Loucy (cell line): ENCODE results near the gene PAQR6.

Experiments used
- H2AFZ ChIP-seq: fragments of 200-600 bp; sonication (generic); 2 replicates; pipeline ENCODE4 v1.6.0; 2016; ENCODE audit warnings: antibody characterized with exemption, mild to moderate bottlenecking, low read length, moderate library complexity
- H3F3A ChIP-seq: fragments of 200-600 bp; 2 replicates; pipeline ENCODE4 v1.6.0; 2016; ENCODE audit warnings: antibody characterized with exemption, low read depth, mild to moderate bottlenecking
- H3K27me3 ChIP-seq: fragments of 200-600 bp; sonication (generic); 2 replicates; pipeline ENCODE4 v1.6.1; 2014; ENCODE audit warnings: low read length, mild to moderate bottlenecking; ENCODE audit not compliant: insufficient read depth, poor library complexity, severe bottlenecking
- H3K36me3 ChIP-seq: fragments of 200-600 bp; sonication (generic); 2 replicates; pipeline ENCODE4 v1.6.1; 2016; ENCODE audit warnings: low read length; ENCODE audit not compliant: insufficient read depth
- H3K4me1 ChIP-seq: fragments of 200-600 bp; sonication (generic); 2 replicates; pipeline ENCODE4 v1.5.1; 2014; ENCODE audit warnings: low read length, mild to moderate bottlenecking; ENCODE audit not compliant: insufficient read depth, poor library complexity, severe bottlenecking
- H3K4me2 ChIP-seq: fragments of 200-600 bp; sonication (generic); 2 replicates; pipeline ENCODE4 v1.6.0; 2014; ENCODE audit warnings: antibody characterized with exemption, low read length, low read depth, mild to moderate bottlenecking; ENCODE audit not compliant: poor library complexity, severe bottlenecking
- H3K4me3 ChIP-seq: fragments of 200-600 bp; sonication (generic); 2 replicates; pipeline ENCODE4 v1.5.1; 2014; ENCODE audit warnings: low read length, mild to moderate bottlenecking, mixed read lengths; ENCODE audit not compliant: poor library complexity, severe bottlenecking
- H3K79me2 ChIP-seq: fragments of 200-600 bp; sonication (generic); 2 replicates; pipeline ENCODE4 v1.6.1; 2014; ENCODE audit warnings: low read length; ENCODE audit not compliant: insufficient read depth
- H3K9ac ChIP-seq: fragments of 200-600 bp; sonication (generic); 2 replicates; pipeline ENCODE4 v1.6.0; 2014; ENCODE audit warnings: mild to moderate bottlenecking, low read depth, low read length, moderate library complexity; ENCODE audit not compliant: poor library complexity, severe bottlenecking
- H3K9me2 ChIP-seq: fragments of 200-600 bp; sonication (generic); replicated peaks from 2 replicates; pipeline ENCODE4 v1.6.1; 2016; ENCODE audit warnings: low read depth, low read length, mixed read lengths
- H3K9me3 ChIP-seq: fragments of 200-600 bp; sonication (generic); 2 replicates; pipeline ENCODE4 v1.6.1; 2014; ENCODE audit warnings: mild to moderate bottlenecking, antibody characterized with exemption, low read length, low read depth; ENCODE audit not compliant: insufficient read depth
- H4K20me1 ChIP-seq: fragments of 200-600 bp; sonication (generic); 2 replicates; pipeline ENCODE4 v1.6.0; 2014; ENCODE audit warnings: antibody characterized with exemption, low read length, mild to moderate bottlenecking; ENCODE audit not compliant: insufficient read depth, poor library complexity, severe bottlenecking
- EZH2phosphoT487 ChIP-seq: fragments of 200-600 bp; IDR thresholded peaks from 2 replicates; pipeline ENCODE4 v1.6.1; 2018; ENCODE audit warnings: antibody characterized with exemption, mild to moderate bottlenecking, moderate library complexity, borderline replicate concordance
- TF ChIP-seq, protein P1 (sequence below): fragments of 200-600 bp; sonication (generic); conservative IDR thresholded peaks from 2 replicates; pipeline ENCODE4 v1.5.1; 2014; ENCODE audit warnings: mild to moderate bottlenecking, antibody characterized with exemption, low read length

PAQR6 gene

GRCh38 chr1:156230473-156230837 is 17.4 kb downstream of the PAQR6 start:
- no peak overlapping the region for H2AFZ ChIP-seq
- H3K79me2 ChIP-seq = no peaks in the 10 kb centered on the region
- H3K4me3 ChIP-seq = no peak overlapping the region
- H3K9me2 ChIP-seq = no peaks in the 10 kb centered on the region
- no peaks in the 10 kb centered on the region for H3F3A ChIP-seq
- peaks cover 9% of the 10 kb centered on the region; the same call in 1 of the 2 replicates for H3K36me3 ChIP-seq
- H3K4me2 ChIP-seq = no peak overlapping the region
- no peaks in the 10 kb centered on the region for H3K9me3 ChIP-seq
- H3K4me1 ChIP-seq = no peaks in the 10 kb centered on the region
- TF ChIP-seq, protein P1, sequence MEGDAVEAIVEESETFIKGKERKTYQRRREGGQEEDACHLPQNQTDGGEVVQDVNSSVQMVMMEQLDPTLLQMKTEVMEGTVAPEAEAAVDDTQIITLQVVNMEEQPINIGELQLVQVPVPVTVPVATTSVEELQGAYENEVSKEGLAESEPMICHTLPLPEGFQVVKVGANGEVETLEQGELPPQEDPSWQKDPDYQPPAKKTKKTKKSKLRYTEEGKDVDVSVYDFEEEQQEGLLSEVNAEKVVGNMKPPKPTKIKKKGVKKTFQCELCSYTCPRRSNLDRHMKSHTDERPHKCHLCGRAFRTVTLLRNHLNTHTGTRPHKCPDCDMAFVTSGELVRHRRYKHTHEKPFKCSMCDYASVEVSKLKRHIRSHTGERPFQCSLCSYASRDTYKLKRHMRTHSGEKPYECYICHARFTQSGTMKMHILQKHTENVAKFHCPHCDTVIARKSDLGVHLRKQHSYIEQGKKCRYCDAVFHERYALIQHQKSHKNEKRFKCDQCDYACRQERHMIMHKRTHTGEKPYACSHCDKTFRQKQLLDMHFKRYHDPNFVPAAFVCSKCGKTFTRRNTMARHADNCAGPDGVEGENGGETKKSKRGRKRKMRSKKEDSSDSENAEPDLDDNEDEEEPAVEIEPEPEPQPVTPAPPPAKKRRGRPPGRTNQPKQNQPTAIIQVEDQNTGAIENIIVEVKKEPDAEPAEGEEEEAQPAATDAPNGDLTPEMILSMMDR = no peak
- H3K9ac ChIP-seq = no peak overlapping the region
- no peaks in the 10 kb centered on the region for H4K20me1 ChIP-seq
- H3K27me3 ChIP-seq = no peaks in the 10 kb centered on the region

DNA sequence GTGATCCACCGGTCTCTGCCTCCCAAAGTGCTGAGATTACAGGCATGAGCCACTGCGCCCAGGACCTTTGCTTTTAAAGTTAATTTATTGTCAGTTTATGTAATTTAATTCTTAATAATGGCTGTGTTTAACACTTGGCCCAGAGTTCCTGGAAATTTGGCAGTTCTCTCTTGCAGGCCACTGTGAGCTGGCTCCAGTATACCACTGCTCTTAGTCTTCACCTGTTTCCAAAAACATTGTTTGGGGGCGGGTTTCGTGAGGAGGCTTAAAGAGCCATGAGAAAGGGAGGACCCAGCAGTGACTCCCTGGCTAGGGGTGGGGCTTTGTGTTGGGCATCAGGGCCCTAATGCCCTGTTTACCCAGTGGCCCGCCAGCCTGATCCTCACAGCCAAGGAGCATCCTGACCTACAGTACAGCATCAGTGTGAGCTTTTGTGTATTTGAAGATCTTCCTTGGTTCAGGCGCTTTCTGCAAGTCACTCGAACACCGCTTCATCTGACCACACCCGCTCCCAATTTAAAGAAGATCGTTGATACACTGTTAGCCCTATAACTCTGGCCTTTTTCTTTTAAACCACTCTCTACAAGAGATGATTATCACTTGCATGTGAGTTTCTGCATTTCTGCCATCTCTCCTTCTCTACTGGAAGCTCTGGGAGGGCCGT is 17.9 kb downstream of the PAQR6 start:
- Histone ChIP-seq H3K4me3 (no peak overlapping the region), H3K36me3 (peaks cover 9% of the 10 kb centered on the region; the same call in 1 of the 2 replicates), H3F3A (no peaks in the 10 kb centered on the region), H3K4me1 (no peaks in the 10 kb centered on the region), H3K9me2 (no peaks in the 10 kb centered on the region), H3K79me2 (no peaks in the 10 kb centered on the region), H3K27me3 (no peaks in the 10 kb centered on the region), H2AFZ (no peak overlapping the region), H3K9me3 (no peaks in the 10 kb centered on the region), H3K9ac (no peak overlapping the region), H3K4me2 (no peak overlapping the region), H4K20me1 (no peaks in the 10 kb centered on the region)
- TF ChIP-seq, protein P1 = no peak
- TF ChIP-seq EZH2phosphoT487 = no peak

DNA sequence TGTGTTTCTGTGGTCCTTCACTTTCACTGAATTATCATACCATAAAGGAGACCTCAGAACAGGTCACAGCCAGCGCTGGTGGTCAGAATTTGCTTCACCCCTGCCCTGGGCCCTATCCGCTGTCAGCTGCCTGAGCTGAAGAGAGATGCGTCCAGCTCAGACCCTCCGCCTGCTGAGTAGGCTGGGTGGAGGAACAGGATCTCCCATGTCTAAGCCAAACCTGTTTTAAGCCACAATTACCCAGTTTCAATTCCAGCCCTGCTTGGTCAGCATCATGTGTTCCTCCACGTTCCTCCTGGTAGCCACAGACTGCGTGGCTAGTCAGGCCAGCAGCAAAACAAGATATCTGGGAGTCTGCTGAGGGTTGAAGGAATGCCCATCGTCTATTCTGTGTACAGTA is 19.4 kb downstream of the PAQR6 start:
- TF ChIP-seq EZH2phosphoT487 = no peak
- TF ChIP-seq, protein P1 = no peak
- Histone ChIP-seq H3K4me1 (no peaks in the 10 kb centered on the region), H4K20me1 (no peaks in the 10 kb centered on the region), H3K79me2 (no peaks in the 10 kb centered on the region), H3K9me2 (no peaks in the 10 kb centered on the region), H2AFZ (no peak overlapping the region), H3K27me3 (no peaks in the 10 kb centered on the region), H3F3A (no peaks in the 10 kb centered on the region), H3K4me2 (no peak overlapping the region), H3K9me3 (no peaks in the 10 kb centered on the region), H3K4me3 (no peak overlapping the region), H3K36me3 (peaks cover 13% of the 10 kb centered on the region; the same call in 1 of the 2 replicates), H3K9ac (no peak overlapping the region)
